ENCODE measurements around the gene KIAA1586.

DNA sequence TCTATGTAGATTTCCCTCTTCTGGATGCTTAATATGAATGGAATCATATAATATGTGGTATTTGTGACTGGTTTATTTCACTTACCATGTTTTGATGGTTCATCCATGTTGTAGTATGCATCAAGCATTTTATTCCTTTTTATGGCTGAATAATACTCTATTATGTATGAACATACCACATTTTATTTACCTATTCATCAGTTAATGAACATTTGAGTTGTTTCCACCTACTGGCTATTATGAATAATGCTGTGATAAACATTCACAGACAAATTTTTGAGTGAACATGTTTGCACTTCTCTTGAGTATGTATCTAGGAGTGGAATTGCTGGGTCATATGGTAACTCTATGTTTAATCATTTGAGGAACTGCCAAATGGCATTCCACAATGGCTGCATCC, 28.6 kb downstream of the KIAA1586 start:
- TF ChIP-seq, protein P1, sequence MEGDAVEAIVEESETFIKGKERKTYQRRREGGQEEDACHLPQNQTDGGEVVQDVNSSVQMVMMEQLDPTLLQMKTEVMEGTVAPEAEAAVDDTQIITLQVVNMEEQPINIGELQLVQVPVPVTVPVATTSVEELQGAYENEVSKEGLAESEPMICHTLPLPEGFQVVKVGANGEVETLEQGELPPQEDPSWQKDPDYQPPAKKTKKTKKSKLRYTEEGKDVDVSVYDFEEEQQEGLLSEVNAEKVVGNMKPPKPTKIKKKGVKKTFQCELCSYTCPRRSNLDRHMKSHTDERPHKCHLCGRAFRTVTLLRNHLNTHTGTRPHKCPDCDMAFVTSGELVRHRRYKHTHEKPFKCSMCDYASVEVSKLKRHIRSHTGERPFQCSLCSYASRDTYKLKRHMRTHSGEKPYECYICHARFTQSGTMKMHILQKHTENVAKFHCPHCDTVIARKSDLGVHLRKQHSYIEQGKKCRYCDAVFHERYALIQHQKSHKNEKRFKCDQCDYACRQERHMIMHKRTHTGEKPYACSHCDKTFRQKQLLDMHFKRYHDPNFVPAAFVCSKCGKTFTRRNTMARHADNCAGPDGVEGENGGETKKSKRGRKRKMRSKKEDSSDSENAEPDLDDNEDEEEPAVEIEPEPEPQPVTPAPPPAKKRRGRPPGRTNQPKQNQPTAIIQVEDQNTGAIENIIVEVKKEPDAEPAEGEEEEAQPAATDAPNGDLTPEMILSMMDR (optimal IDR thresholded peaks at IDR 0.05 in 1 of 3, IDR thresholded peaks at IDR 0.05 in 1 of 3, conservative IDR thresholded peaks at IDR 0.05 in 1 of 3; ENCODE audit: extremely low read depth in 1 of 3, insufficient read depth in 2 of 3, low read length in 3 of 3): no peak
- TF ChIP-seq EZH2 (IDR thresholded peaks at IDR 0.05; ENCODE audit: low read length): no peak
